ENCODE data around the gene PSMD9.
A peak's percentile ranks its signal among the peaks of the same experiment; 100 is the strongest.

PSMD9 gene

DNA sequence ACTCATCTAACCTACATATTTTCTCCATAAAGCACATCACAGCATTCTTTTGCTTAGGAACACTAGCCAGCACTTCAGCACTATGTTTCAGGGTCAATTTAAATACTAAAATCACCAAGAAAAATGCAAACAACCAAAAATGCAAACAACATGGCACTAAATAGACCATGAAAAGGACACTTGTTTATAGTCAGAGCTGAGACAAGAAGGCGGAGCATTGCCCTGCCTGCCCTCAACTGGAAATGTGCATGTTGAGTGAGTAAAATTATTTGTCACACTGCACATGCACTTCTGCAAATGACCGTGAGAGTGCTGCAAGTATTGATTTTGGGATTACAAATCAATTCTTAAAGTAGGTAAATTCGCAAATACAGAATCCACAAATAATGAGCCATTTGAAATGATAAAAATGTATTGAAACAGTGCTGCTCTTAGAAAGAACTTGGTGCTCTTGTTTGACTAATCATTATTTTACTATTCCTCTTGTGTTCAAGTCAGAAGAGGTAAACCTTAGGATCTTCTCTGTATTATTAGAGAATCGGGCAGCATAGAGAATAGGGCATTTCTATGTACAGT, 64.6 kb downstream of the PSMD9 start:
- H3K4me3 ChIP-seq (ENCODE audit: low read depth, low read length): no peak overlapping the region
- TF ChIP-seq, protein P1, sequence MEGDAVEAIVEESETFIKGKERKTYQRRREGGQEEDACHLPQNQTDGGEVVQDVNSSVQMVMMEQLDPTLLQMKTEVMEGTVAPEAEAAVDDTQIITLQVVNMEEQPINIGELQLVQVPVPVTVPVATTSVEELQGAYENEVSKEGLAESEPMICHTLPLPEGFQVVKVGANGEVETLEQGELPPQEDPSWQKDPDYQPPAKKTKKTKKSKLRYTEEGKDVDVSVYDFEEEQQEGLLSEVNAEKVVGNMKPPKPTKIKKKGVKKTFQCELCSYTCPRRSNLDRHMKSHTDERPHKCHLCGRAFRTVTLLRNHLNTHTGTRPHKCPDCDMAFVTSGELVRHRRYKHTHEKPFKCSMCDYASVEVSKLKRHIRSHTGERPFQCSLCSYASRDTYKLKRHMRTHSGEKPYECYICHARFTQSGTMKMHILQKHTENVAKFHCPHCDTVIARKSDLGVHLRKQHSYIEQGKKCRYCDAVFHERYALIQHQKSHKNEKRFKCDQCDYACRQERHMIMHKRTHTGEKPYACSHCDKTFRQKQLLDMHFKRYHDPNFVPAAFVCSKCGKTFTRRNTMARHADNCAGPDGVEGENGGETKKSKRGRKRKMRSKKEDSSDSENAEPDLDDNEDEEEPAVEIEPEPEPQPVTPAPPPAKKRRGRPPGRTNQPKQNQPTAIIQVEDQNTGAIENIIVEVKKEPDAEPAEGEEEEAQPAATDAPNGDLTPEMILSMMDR (IDR thresholded peaks at IDR 0.05; ENCODE audit: low read depth, low read length): no peak

DNA sequence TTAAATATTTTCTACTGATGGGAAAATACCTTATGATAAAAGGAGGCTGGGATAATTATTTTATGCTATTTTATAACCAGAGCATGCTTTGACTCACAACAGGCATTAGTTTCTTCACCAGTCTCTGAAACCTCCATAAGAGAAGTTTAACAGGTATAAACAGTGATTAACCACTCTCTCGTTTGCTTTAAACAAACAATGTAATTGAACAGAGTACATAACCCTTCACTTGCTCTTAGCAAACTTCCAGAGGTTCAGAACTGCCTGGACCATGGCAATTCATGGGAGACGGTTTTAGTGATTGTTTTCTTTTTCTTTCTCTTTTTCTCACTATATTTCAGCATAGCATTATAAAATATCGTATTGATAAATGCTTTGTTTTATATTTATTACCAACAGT, 65.1 kb downstream of the PSMD9 start:
- H3K4me3 ChIP-seq (ENCODE audit: low read depth, low read length): no peak overlapping the region
- TF ChIP-seq, protein P1 (IDR thresholded peaks at IDR 0.05; ENCODE audit: low read depth, low read length): no peak

DNA sequence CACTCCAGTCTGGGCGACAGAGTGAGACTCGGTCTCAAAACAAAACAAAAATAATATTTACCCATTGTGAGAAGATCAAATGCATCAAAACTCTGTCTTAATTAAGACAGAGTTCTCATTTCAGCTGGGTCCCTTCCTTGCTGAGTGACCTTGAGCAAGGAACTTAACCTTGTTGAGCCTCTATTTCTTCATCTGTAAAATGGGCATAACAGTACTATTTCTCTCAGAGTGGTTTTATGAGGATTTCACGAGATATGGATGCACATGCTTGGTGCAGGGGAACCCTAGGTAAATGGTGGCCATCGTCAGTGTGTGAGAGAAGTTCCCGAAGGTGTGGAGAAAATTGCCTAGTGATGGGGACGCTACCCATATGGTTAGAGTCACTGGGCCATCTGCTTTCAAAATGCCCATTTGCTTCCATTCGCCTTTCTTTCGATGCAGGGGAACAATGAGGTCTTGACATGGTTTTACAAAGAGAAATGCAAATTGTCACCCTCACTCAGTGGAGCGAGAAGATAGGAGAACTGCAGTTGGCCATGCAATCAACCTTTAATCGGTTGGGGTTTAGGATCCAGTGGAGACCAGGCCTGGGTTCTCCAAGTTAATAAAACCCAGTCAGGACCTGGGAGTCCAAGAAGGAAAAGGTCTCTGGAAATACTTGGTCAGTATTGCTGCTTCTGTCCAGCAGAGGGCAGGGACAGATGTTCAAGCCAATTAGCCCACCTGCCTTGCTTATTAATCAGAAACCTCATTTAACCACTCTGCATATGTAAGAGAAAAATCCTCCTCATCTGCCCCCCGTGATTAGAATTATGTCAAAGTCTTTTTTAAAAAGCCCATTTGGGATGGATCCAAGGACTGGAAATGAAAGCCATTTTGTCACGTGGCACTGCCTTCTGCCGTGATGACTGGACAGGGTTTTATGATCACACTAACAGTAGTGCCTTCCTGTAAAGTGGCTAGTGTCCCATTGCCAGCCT, 67.0 kb downstream of the PSMD9 start:
- no peak overlapping the region for H3K4me3 ChIP-seq (ENCODE audit: low read depth, low read length)
- TF ChIP-seq, protein P1 (IDR thresholded peaks at IDR 0.05; ENCODE audit: low read depth, low read length): peak; percentile 62

DNA sequence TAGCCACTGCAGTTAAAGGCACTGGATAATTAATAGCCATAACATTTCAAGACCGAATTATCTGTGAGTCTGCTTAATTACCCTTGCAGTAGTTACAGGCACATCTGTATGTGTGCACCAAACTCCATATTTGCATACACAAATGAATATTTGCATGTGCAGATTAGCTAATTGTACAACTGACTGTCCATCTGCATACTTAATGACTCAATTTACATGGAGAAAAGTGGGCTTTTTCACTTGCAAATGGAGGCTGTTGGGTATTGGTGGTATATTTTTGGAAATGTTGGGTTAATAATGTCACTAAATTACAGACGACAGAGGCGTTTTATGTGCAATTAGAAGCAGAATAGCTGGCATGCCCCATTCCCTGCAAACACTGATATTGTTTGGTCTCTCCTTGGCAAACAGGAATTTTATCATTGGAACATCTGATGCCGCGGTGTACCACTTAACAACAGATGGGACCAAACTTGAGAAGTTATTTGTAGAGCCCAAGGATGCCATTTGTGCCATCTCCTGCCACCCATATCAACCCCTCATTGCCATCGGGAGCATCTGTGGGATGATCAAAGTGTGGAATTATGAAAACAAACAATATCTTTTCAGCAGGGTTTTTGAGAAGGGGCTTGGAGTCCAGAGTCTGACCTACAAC, 69.4 kb downstream of the PSMD9 start:
- TF ChIP-seq, protein P1 (IDR thresholded peaks at IDR 0.05; ENCODE audit: low read depth, low read length): no peak
- peak overlapping the region; percentile 36; the same call in 1 of the 2 replicates for H3K4me3 ChIP-seq (ENCODE audit: low read depth, low read length)

DNA sequence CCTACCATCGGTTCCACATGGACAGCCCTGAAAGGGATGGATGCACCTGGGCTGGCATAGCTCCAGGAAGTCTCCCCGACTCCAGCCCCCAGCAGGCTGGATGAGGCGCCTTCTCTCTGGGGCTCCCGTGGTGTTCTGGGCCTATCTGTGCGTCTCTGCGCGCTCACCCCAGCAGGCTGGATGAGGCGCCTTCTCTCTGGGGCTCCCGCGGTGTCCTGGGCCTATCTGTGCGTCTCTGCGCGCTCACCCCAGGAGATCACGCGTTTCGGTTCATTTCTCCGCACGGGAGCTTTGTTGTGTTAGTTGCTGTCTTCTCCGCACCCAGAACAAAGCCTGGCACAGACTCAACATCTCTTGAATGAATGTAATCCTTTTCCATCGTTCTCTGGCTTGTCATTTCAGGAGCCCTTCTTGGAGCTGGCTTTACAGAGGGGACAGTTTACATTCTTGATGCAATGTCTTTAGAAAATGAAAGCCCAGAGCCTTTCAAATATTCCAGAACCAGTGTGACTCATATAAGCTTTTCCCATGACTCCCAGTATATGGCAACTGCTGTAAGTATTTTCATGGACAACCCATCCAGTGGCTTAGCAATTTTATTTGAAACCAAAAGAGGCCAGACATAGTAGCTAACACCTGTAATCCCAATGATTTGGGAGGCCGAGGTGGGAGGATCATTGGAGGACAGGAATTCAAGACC, 70.1 kb downstream of the PSMD9 start:
- TF ChIP-seq, protein P1 (IDR thresholded peaks at IDR 0.05; ENCODE audit: low read depth, low read length): no peak
- peak overlapping the region; percentile 36; the same call in 1 of the 2 replicates for H3K4me3 ChIP-seq (ENCODE audit: low read depth, low read length)

DNA sequence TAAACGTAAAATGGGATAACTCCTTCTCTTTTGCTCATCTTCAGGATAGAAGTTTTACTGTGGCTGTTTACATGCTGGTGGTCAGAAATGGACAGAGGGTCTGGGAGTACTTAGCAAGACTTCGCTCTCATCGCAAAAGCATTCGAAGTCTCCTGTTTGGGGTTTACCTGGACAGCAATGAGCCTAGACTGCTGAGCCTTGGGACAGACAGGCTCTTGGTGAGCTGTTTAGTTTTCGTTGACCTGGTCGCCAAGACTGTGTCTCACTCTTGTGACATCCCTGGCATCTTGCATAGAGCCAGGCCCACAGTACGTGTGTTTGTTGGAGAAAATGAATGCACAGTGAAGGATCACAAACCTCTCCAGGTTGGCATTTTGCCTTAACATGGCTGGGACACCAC, 72.0 kb downstream of the PSMD9 start:
- TF ChIP-seq, protein P1 (IDR thresholded peaks at IDR 0.05; ENCODE audit: low read depth, low read length): no peak
- no peak overlapping the region for H3K4me3 ChIP-seq (ENCODE audit: low read depth, low read length)

Measured in WI38 (cell line).